GM21576 (cell line): ENCODE data around the gene CXCL12.

Experiments used
- ATAC-seq: cut with Tn5 transposase; IDR thresholded peaks from one replicate; pipeline ENCODE4 v1.9.1; 2021; ENCODE audit warnings: mild to moderate bottlenecking, moderate library complexity; ENCODE audit not compliant: unreplicated experiment

The CXCL12 gene

DNA sequence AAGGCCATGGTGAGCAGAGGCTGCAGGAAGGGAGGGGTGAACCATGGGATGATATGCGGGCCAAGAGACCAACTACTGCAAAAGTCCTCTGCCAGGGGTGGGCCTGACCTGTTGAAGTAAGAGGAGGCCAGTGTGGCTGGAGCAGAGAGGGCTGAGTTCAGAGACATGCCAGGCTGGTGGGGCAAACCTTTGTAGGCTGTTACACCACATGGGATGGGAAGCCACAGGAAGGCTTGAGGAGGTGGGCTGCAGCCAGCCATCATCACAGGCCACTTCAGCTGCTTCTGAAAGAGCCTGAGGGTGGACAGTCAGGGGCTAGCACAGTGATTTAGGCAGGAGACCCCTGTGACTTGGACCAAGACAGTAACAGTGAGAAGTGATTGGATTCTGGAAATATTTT, 20.3 kb downstream of the CXCL12 start:
- ATAC-seq: no peak

DNA sequence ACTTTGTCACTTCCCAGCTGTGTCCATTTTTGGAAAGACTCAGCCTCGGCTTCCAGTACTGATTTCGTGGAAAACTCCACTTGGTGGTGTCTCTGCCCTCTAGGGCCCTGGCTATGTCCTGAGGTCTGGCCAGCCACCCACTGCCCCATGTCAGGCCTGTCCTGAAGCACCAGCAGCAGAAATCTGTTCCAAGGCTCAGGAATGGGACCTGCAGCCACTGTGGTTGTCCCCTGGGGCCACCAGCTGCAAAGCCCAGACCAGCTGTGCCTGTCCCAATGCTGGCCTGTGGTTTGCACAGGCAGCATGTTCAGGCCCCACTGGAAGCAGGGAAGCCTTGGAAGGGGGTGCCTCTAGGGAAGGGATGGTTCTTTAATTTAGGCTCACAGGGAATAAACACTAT, 21.2 kb downstream of the CXCL12 start:
- no peak for ATAC-seq

DNA sequence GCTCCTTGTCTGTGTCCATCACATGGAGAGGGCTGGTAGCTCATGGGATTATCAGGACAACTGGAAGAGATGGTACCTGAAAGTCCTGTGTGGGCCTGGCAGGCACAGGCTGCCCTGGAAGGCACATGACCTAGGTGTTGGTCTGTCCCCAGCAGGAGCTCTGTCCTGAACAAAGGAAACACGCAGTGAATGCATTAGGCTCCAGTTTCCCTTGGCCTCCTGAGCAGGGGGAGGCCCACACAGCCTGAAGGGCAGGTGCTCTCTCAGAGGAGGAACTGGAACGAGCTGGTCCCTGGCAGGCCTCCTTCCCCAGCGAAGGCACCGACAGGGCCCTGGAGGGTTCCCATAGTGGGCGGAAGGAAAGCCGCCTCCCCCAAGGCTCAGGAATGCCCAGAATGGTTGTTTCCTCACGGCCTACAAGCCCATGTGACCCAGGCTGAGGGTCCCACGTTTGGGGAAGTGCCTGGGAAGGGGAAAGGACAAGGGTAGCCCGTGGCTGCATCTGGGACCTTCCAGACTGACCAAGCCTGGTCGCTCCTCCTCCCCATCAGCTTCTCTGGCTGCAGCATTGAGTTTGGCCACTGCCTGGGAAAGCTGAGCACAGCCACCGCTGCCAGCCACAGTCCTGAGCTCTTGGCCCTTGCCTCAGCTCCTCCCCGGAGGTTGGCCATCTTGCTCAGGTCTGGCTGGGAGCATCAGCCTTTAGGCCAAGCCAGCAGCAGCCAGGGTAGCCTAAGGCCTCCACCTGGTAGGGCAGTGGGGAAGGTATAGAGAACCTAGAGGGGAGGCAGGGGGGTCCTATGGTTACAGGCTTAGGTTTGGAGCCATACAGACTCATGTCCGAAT, 21.8 kb downstream of the CXCL12 start:
- ATAC-seq: no peak

DNA sequence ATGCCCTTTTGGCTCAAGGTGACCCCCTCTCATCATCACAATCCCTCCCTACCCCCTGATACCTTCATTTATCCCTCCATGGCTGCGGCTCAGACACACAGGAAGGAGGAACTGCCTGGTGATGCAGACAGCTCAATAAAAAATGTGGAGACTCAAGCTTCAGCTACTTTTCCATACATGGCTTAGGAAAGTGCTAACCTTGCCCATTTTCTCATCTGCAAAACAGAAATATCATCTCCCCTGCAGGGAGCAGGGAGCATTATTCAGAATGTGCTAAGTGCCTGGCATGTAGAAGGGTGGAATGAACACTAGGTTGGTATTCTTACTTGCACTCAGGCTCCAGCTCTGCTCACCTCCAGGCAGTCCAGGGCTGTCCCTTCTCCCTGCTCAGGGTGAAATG, 23.8 kb downstream of the CXCL12 start:
- ATAC-seq: no peak

DNA sequence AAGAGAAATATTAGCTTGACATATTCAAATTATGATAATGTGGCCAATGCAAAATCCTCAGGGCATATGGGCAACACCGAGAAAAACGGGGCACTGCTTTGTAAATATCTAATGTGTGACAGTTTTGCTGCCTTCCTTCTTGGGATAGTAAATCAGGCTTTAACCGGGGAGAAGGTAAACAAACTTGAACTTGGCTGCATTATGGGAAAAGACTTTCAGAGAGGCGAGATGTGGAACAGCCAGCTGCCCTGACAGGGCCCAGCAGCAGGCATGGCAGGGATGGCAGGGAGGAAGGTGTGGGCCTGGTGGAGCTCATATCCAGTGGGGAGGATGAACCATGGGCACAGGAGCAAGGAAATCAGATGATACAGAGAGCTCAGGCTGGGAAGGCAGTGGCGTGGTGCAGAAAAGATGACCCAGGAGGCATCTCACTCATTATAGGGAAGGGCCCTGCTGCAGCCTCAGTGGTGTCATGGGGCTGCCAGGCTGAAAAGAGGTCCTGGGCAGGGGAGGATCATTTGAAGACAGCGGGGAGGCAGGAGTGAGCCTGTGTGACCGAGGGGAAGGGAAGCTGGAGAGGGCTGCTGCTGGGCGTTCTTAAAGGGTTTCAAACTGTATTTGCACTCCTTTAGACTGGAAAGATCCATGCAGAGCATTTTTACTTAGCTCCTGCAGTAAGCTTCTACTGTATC, 26.7 kb downstream of the CXCL12 start:
- no peak for ATAC-seq

DNA sequence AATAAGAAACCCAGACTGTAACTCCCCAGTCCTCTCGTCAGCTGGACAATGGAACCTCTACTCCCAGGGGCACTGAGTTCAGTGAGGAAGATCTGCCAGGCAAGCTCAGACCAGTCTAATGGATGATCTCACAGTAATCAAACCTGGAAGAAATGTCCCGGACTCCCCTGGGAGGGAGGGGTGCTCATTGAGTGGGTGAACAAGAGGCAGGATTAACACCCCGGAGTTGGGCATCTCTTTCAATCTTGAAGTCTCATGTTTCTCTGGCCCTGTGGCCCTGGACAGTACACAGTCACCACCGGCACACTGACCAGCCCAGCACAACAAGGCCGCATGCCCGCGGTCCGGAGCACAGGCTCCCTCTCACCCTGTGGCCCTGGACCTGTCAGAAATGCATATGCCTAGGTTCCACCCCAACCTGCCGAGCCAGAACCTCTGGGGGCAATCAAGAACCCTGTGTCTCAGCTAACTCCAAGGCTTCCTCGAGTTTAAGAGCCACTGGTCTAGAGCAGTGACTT, 27.8 kb downstream of the CXCL12 start:
- no peak for ATAC-seq

DNA sequence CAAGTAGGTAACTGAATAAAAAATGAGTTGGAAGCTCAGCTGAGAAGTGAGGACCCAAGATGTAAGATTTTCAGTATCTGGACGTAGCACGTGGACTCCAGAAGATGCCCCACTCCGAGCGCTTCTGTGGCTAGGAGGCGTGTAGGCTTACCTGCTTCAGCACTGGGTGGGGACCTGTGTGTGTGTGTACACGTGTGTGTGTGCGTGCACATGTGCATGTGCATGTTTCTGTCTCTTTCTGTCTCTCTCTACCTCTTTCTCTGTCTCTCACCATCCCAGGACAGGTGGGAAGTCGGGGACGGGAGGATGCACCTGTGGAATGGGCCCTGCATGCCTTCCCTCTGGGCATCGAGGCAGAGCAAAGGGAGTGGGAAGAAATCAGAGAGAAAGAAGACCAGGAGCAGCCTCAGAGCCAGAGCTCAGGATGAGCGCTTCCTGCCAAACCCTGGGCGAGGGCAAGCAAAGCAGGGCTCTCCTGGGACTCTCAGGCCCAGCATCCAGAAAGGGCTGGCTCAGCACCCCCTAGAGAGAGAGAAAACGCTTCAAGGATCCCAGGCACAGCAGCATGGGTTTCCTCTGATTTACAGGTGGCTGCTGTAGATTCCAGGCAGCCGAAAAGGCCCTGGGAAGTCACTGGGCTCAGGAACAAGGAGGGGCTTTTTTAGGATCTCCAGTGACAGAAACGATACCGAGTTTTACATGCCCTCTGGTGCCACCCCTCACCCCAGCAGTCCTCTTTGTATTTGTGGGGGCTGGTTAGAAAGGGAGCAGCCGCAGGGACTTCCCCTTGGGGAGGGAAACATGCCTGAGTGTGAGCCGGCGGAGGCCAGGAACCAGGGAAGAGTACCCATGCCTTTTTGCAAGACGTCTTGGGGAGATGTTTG, 28.5 kb downstream of the CXCL12 start:
- ATAC-seq: no peak

DNA sequence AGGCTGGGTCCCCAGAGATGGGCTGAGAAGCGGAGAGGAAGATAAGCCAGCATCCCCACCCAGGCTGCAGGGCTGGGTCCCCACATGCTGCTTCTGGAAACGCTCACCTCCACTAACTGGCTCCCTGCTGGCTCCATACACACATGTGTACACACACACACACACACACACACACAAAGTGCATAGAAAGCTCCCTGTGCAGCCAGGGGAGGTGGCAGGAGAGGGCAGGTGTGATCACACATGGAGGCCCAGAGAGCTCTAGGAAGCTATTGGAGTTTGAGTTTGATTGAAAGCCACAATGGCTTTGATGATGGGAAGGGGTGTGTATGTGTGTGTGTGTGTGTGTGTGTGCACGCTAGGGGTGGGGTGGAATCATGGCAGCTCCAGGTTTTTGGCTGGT, 29.3 kb downstream of the CXCL12 start:
- ATAC-seq: no peak

DNA sequence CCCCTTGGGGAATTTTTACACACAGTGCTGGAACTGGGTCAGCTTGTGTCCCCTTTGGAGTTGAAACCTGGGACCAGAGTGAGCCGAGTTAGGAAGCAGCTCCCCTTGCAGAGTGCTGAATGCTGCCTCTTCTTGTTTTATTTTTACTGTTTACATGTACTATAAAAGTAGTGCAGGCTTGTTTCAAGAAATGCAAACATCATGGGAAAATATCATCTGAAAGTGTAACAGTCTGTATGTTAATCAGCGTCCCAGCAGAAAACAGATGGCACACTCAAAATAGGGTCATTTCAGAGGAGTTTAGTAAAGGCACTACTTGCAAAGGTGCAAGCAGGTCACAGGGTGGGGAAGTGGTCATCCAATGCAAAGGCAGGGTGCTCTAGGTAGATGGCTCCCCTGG, 30.1 kb downstream of the CXCL12 start:
- ATAC-seq: no peak

DNA sequence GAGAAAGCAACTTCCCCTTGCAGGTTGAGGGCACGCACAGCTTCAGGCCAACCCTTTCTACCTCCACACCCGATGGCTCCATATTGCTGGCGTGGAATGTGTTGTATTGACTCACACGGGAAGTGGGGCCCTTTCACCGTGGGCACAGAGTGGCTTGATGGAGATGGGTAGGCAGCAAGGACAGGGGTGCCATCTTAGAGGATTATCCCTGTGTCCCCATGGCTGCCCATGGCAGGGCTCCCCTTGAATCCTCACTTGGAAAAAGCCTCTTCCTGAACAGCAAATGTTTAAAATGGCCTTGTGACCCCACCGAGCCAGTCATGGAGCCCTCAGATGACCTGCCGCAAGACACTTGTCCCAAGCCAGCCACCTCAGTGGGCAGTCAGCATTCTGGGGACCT, 31.2 kb downstream of the CXCL12 start:
- ATAC-seq: no peak

DNA sequence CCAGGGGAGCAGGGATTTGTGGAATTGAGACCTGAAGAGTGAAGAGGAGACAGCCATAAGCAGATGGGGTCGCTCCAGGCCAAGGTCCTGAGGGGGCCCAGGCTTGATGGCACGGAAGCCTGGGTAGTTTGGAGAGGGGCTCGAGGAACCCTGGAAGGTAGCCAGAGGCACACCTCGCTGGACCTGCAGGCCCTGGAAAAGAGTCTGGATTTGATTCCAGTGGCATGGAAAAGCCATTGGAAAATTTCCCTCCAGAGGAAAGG, 31.8 kb downstream of the CXCL12 start:
- ATAC-seq: no peak

DNA sequence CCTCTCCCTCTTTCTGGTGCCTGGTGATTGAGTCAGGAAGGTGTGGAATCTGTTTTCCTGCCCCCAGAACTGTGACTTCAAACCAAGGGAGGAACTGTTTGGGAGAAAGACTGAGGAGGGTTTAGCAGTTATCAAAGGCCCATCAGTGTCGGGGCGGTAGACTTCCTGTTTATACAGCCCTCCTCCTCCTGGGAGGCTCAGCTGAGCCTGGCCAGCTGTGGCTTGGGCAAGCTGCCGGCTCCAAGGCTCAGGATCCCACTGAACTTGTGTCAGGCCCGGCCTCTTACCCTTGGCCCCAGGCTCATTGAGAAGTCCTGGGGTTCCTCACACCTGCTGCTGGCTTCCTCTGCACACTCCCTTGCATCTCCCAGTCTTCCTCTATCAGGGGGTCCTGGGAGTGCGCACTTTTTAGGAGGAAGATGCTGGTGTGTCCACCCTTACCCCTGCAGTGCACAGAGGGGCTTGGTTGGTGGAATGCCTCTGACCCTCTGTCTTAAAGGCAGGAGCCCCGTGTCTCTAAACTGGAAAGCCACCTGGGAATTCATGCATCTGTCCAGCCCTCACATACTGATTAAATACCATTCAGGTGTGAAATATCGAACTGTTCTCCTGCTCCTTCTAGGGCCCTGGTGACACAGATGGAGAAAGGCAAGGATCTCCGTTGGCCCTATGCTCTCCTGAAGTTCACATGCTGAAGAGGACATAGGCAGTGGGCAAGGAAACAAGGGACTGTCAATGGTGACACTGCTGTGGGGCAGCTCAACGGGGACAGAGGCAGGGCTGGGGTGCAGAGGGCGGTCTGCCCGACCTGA, 32.4 kb downstream of the CXCL12 start:
- ATAC-seq: no peak

DNA sequence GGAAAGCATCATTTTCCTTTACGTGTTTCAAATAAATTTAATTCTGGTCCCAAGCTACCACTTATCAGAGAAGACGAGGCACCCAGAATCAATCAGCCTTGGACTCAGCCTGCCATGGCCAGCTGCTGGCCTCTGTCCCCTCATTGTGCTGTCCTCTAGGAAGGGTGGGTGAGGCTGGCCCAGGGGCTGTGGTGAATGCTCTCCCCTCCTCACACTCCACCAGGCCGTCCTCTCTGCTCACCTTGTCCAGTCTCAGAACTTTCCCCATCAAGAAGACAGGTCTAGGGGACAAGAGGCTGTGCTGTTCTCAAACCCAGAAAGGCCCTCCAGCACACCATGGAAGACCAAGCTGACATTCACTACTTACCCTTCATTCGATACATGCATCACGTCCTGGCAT, 36.4 kb downstream of the CXCL12 start:
- no peak for ATAC-seq

DNA sequence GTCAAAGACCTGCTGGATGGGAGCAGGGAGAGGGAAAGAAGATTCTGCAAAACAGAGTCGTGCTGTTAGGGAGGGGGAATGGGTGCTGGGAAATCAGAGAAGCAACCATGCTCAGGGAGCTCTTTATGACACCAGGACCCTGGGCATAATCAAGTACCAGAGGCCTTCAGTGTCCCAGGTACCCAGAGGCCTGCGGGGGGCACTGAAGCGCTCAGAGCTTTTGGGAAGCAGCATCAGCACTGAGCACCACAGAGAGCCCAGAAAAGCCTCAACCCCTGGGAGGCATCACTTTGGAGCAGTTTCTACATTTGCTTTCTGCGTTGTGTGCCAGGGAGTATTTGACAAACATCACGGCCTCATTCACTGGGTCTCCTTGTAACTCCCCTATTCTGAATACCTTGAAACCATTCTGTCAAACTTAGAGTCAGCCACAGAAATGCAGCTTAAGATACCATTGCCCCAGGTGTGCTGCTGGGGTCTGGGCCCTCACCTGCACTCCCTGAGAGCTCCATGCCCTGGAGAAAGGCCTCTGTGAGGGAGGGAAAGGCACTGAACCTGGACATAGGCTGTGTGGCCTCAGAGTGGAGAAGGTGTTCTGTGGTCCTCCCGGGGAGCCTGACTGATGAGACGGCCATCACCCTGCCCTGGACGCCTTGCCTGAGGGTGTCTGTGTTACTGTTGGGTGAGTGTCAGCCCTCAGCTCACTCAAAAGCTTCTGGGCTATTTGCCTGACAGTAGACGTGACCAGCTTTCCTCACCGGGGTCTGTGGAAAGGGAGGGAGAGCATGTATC, 37.1 kb downstream of the CXCL12 start:
- ATAC-seq: no peak

DNA sequence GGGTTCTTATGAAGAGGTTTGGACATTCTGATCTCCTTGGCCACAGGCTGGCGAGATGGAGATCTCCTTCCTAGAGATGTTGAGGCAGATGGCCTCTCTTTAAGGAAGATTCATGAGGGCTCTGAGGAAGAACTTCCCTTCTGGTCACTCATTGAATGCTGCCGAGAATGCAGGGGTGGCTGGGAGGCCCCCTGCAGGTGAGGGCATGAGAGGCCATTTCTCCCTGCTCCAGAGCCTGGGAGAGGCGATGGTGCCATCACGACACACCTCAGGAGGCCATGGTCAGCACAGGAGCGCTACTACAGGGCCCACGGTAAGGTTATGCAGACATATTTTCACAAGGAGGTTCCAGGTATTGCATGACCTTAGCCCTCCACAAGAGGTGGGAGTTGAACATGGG, 40.2 kb downstream of the CXCL12 start:
- no peak for ATAC-seq

DNA sequence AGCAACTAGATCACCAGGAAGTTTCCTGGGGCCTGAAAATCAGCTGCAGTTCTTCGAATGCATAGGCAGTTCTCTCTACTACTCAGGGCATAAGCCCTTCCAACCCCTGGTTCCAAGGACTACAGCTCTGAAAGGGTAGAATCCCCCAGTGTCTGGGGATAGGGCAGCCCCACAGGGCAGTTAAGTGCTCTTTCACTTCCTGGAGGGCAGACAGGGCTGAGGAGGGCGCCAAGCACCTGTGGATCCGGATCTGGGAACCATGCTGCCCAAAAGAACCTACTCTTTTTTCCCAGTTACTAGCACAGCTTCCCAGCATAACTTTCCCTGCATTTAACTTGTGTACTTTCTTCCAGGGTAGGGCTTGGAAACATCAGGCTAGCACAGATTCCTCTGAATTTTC, 41.1 kb downstream of the CXCL12 start:
- ATAC-seq: no peak

DNA sequence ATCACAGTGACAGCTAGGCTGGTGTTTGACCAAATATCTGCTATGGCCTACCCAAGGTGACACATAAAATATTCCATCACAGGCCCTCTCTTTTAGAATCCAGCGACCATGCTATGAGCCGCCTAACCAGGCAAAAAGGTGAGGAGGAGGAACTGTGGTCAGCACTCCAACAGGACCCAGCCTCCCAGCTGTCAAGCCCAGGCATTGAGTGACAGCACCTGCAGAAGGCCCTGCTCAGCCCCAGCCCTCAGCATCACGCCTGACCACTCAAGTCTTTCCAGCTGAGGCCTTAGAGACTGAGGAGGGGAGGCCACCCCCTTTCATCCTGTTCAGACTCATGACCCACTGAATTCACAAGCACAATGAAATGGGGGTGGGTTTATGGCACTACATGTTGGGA, 43.0 kb downstream of the CXCL12 start:
- no peak for ATAC-seq

DNA sequence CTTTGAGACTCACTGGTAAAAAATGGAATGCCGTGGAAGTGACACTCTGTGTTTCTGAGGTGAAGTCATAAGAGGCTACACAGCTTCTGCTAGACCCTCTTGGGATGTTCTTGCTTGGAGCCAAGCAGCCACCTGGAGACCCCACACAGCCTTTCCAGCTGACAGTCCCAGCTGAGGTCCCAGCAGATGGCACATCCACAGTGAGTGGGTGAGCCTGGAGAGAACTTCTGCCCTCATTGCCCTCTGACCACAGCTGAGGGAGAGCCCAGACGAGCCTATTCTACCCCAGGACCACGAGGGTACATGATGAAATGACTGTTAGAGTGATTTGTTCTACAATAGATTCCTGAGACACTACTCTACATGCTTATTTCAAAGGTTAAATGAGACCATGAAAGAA, 44.3 kb downstream of the CXCL12 start:
- ATAC-seq: no peak

DNA sequence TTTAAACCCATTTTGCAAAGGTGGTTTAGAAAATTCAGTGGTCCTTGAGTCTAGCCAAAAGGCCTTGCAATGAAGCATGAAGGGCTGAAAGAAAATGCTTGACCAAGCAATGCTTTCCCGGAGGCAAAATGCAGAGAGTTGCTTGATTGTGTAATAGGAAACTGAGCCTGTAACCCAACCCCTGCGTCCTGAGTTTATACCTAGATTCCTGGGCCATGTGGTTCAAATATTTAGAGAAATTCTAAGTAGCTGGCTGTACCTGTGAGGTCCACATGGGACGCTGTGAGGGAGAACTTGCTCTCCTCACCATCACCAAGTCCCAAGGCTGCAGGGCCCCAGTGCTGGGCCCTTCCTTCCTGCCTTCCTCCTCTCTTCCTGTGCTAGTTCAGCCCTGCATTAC, 45.7 kb downstream of the CXCL12 start:
- no peak for ATAC-seq

DNA sequence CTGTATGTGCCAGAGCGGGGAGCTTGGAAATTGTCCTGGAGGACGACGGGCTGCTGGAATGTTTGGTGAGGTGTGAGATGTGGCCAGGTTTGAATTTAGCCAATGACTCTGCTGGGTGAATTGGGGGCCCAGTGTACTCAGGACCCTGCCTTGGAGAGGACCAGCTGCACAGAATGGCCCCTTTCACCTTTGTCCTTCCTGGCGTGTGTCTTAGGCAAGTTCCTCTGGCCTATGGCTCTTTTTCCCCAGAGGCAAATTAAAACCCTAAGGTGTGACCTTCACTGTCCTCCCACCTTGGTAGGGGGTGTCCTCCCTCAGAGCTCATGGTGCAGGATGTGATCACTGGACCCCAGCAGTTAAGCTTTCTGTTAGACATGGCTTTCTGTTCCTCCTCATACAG, 47.8 kb downstream of the CXCL12 start:
- no peak for ATAC-seq
